HG03064 (cell line): ENCODE measurements around the gene OSBPL3.
A peak's percentile ranks its signal among the peaks of the same experiment; 100 is the strongest.

Experiments
- ATAC-seq: cut with Tn5 transposase; IDR thresholded peaks from one replicate; pipeline ENCODE4 v1.9.1; 2021; ENCODE audit warnings: low read depth; ENCODE audit not compliant: unreplicated experiment

The OSBPL3 gene

GRCh38 chr7:24871770-24872169, 108.2 kb downstream of the OSBPL3 start:
- ATAC-seq: no peak

GRCh38 chr7:24870766-24871165, 109.2 kb downstream of the OSBPL3 start:
- ATAC-seq: no peak

GRCh38 chr7:24869572-24869971, 110.4 kb downstream of the OSBPL3 start:
- no peak for ATAC-seq

GRCh38 chr7:24868741-24869140, 111.2 kb downstream of the OSBPL3 start:
- ATAC-seq: no peak

GRCh38 chr7:24866004-24866615, 113.9 kb downstream of the OSBPL3 start:
- no peak for ATAC-seq

GRCh38 chr7:24864214-24864817, 115.7 kb downstream of the OSBPL3 start:
- no peak for ATAC-seq

- ATAC-seq: no peak
These were observed 116.4 kb downstream of the OSBPL3 start for GRCh38 chr7:24863626-24864025.

GRCh38 chr7:24862461-24862860, 117.5 kb downstream of the OSBPL3 start:
- ATAC-seq: no peak

- no peak for ATAC-seq
These were observed 118.6 kb downstream of the OSBPL3 start for GRCh38 chr7:24861336-24861735.

- no peak for ATAC-seq
These were observed 119.4 kb downstream of the OSBPL3 start for GRCh38 chr7:24860611-24861010.

GRCh38 chr7:24858108-24858977, 121.6 kb downstream of the OSBPL3 start:
- no peak for ATAC-seq

- ATAC-seq: no peak
These were observed 122.4 kb downstream of the OSBPL3 start for GRCh38 chr7:24857623-24858022.

- ATAC-seq: no peak
These were observed 125.1 kb downstream of the OSBPL3 start for GRCh38 chr7:24854866-24855265.

GRCh38 chr7:24851786-24852185, 128.2 kb downstream of the OSBPL3 start:
- ATAC-seq: no peak

GRCh38 chr7:24848878-24849277, 131.1 kb downstream of the OSBPL3 start:
- no peak for ATAC-seq

- ATAC-seq: no peak
These were observed 132.2 kb downstream of the OSBPL3 start for GRCh38 chr7:24847754-24848153.

- no peak for ATAC-seq
These were observed 136.1 kb downstream of the OSBPL3 start for GRCh38 chr7:24843821-24844434.

- ATAC-seq: peak; percentile 48
These were observed 137.3 kb downstream of the OSBPL3 start for GRCh38 chr7:24842449-24843241.

- no peak for ATAC-seq
These were observed 137.9 kb downstream of the OSBPL3 start for GRCh38 chr7:24842029-24842428.

- ATAC-seq: no peak
These were observed 139.4 kb downstream of the OSBPL3 start for GRCh38 chr7:24840563-24840962.
